HL-60 (cell line): Measurements from ENCODE around the gene GLRX5.

Experiments
- POLR2AphosphoS5 ChIP-seq: IDR thresholded peaks from 2 replicates; pipeline ENCODE4 v1.6.1; 2012; ENCODE audit warnings: low read depth
- SPI1 ChIP-seq: IDR thresholded peaks from 2 replicates; pipeline ENCODE4 v1.6.1; 2012; ENCODE audit warnings: low read depth, mild to moderate bottlenecking, borderline replicate concordance
- TF ChIP-seq, protein P1 (sequence below): IDR thresholded peaks from one replicate; pipeline ENCODE4 v1.5.1; 2011; ENCODE audit warnings: low read length, control low read depth, inconsistent platforms; ENCODE audit not compliant: insufficient read depth
- TF ChIP-seq, protein P2 (sequence below): IDR thresholded peaks from 2 replicates; pipeline ENCODE4 v1.6.1; 2012; ENCODE audit warnings: low read depth; ENCODE audit not compliant: insufficient replicate concordance

GRCh38 chr14:95577067-95577800, 42.4 kb downstream of the GLRX5 start:
- TF ChIP-seq, protein P1, sequence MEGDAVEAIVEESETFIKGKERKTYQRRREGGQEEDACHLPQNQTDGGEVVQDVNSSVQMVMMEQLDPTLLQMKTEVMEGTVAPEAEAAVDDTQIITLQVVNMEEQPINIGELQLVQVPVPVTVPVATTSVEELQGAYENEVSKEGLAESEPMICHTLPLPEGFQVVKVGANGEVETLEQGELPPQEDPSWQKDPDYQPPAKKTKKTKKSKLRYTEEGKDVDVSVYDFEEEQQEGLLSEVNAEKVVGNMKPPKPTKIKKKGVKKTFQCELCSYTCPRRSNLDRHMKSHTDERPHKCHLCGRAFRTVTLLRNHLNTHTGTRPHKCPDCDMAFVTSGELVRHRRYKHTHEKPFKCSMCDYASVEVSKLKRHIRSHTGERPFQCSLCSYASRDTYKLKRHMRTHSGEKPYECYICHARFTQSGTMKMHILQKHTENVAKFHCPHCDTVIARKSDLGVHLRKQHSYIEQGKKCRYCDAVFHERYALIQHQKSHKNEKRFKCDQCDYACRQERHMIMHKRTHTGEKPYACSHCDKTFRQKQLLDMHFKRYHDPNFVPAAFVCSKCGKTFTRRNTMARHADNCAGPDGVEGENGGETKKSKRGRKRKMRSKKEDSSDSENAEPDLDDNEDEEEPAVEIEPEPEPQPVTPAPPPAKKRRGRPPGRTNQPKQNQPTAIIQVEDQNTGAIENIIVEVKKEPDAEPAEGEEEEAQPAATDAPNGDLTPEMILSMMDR: no peak
- TF ChIP-seq, protein P2, sequence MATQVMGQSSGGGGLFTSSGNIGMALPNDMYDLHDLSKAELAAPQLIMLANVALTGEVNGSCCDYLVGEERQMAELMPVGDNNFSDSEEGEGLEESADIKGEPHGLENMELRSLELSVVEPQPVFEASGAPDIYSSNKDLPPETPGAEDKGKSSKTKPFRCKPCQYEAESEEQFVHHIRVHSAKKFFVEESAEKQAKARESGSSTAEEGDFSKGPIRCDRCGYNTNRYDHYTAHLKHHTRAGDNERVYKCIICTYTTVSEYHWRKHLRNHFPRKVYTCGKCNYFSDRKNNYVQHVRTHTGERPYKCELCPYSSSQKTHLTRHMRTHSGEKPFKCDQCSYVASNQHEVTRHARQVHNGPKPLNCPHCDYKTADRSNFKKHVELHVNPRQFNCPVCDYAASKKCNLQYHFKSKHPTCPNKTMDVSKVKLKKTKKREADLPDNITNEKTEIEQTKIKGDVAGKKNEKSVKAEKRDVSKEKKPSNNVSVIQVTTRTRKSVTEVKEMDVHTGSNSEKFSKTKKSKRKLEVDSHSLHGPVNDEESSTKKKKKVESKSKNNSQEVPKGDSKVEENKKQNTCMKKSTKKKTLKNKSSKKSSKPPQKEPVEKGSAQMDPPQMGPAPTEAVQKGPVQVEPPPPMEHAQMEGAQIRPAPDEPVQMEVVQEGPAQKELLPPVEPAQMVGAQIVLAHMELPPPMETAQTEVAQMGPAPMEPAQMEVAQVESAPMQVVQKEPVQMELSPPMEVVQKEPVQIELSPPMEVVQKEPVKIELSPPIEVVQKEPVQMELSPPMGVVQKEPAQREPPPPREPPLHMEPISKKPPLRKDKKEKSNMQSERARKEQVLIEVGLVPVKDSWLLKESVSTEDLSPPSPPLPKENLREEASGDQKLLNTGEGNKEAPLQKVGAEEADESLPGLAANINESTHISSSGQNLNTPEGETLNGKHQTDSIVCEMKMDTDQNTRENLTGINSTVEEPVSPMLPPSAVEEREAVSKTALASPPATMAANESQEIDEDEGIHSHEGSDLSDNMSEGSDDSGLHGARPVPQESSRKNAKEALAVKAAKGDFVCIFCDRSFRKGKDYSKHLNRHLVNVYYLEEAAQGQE: no peak
- TF ChIP-seq POLR2AphosphoS5 (no peak), SPI1 (no peak)
